Heart left ventricle (tissue), 16 donors: ENCODE measurements around the gene EML6. TPM values are rescaled to one million over a fixed set of nuclear protein-coding genes. Genes with fewer than 3 reads are reported as not detected.
"Not testable (repeated sequence)": the region's sequence is repeated elsewhere in the genome, so short reads cannot be mapped to it uniquely, and the experiment has no call there.

ENCODE experiments used
- ATAC-seq, 4 donors: fragments of 200-7000 bp; cut with Tn5 transposase; one replicate each; pipeline ENCODE4 v1.9.1; 2020 to 2022; ENCODE audit warnings: moderate library complexity in 4 of 4, mild to moderate bottlenecking in 3 of 4, moderate number of reproducible peaks in 1 of 4
- DNase-seq, 5 donors: peaks; one replicate each; pipeline ENCODE4 v3.0.0-alpha.2; 2020
- H3K27ac ChIP-seq, 12 donors: fragments of 200-600 bp; sonication (generic) in 4 of 12; one replicate each; pipeline versions ENCODE4 v1.5.0 to v1.8.0; 2016 to 2022; ENCODE audit warnings: mild to moderate bottlenecking in 2 of 12
- H3K27me3 ChIP-seq, 9 donors: fragments of 200-600 bp; sonication (generic) in 2 of 9; one replicate each; pipeline versions ENCODE4 v1.5.1 to v1.8.0; 2016 to 2022; ENCODE audit warnings: mild to moderate bottlenecking in 3 of 9
- H3K36me3 ChIP-seq, 9 donors: fragments of 200-600 bp; sonication (generic) in 2 of 9; one replicate each; pipeline versions ENCODE4 v1.5.0 to v1.8.0; 2018 to 2022; ENCODE audit warnings: mild to moderate bottlenecking in 2 of 9
- H3K4me1 ChIP-seq, 12 donors: fragments of 200-600 bp; sonication (generic) in 4 of 12; one replicate each; pipeline versions ENCODE4 v1.5.0 to v1.8.0; 2016 to 2022; ENCODE audit warnings: mild to moderate bottlenecking in 3 of 12
- H3K4me3 ChIP-seq, 12 donors: fragments of 200-600 bp; sonication (generic) in 4 of 12; one replicate each; pipeline versions ENCODE4 v1.5.0 to v1.8.0; 2017 to 2022; ENCODE audit warnings: mild to moderate bottlenecking in 9 of 12, moderate library complexity in 4 of 12
- H3K9me3 ChIP-seq, 12 donors: fragments of 200-600 bp; sonication (generic) in 4 of 12; one replicate each; pipeline versions ENCODE4 v1.5.0 to v1.8.0; 2016 to 2022; ENCODE audit warnings: mild to moderate bottlenecking in 1 of 12
- CTCF ChIP-seq, 12 donors: fragments of 200-600 bp; sonication (generic) in 4 of 12; IDR thresholded peaks; one replicate each; pipeline versions ENCODE4 v1.5.0 to v1.8.0; 2018 to 2022; ENCODE audit warnings: antibody characterized with exemption in 12 of 12, mild to moderate bottlenecking in 5 of 12
- POLR2A ChIP-seq, 2 donors: fragments of 450-650 bp; IDR thresholded peaks; one replicate each; pipeline ENCODE4 v1.6.1; 2017; ENCODE audit warnings: antibody characterized with exemption in 2 of 2, mild to moderate bottlenecking in 2 of 2, moderate library complexity in 2 of 2
- WGBS, 4 donors: extraction: QIAGEN DNeasy Blood & Tissue Kit in 2 of 4; methylation state at CpG; one replicate each; pipeline versions ENCODE4 v1.1.5 to v1.1.7; 2013 to 2018; 5-methylcytosine and 5-hydroxymethylcytosine counted together
- intact Hi-C, 10 donors: fragments of 100-400 bp; cut with DNase I; formaldehyde crosslinking; loops; one replicate each; pipeline versions ENCODE4 v1.11.1 to v1.14.2; 2022
- polyA plus RNA-seq, 2 donors: library from polyadenylated mRNA; stranded (reverse); fragments of 200-250 nt; gene quantifications; one replicate each; pipeline ENCODE4 v1.2.3, GENCODE V29; 2013
- total RNA-seq, 9 donors: library from RNA; depleted of rRNA in 2 of 9; stranded (reverse); fragments of >200 nt in 2 of 9; fragmentation: NEBNext Ultra II Directional in 3 of 9; extraction: Animal tissue kit (Norgen Biotek cat#: 25700) in 3 of 9; gene quantifications; one replicate each; pipeline versions ENCODE4 v1.1.0 to v1.2.4, GENCODE V29; 2016 to 2023
- donor health status: ischemic (EF 13 %, LVEDD 7.1; RV severe dilation, severe dysfunction).
- donor health status: healthy with polysubstance abuse.
- donor health status: DM: no; HTN: yes; CAD: no.
- donor health status: DM: no; HTN: no; CAD: no.
- donor health status: ischemic (EF 25% LVEDD 6.9; RV normal size, moderate dysfunction).
- donor health status: ischemic (EF 25% LVEDD 5.7; RV mildly dilated, moderate dysfunction).
- donor health status: healthy.
- donor health status: DM: yes; HTN: yes; CAD: no.
- donor health status: ischemic (EF 35%, LVEDD 5.7; RV mildly dilated, moderate dysfunction).
- donor health status: nonischemic (EF 11% LVEDD 7.7; RV severe dilation, severe dysfunction).
- donor health status: DM: yes; HTN: yes; CAD: no.
- donor health status: PGD.
- donor health status: ischemic (EF 29% LVEDD 5.4; RV normal size, mild dysfunction).
- donor health status: nonischemic (EF 23%, LVEDD 6.1; RV moderate dilation, normal function).

The EML6 gene
- total and polyA plus RNA-seq, 11 donors = 0.08 to 1.2 (median 0.58) TPM

DNA sequence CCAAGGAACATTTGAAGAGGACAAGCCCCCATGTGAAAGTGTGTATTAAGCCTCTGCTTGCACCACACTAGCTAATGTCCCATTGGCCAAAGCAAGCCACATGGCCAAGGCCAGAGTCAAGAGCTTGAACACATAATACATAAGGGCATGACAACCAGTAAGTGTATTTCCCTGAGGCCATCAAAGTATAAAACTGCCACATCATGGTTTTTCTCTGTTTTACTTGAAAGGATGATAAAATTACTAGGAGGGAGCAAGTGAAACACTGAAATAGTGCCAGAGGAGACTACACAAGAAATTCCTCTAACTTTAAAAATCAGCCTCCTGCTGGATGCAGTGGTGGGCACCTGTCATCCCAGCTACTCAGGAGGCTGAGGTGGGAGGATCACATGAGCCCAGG is 30.9 kb upstream of the EML6 start:
- TF ChIP-seq CTCF (IDR thresholded peaks at IDR 0.05) = no peak
- intact Hi-C loops = no loop called here
- Histone ChIP-seq H3K27me3 (no peaks in the 10 kb centered on the region), H3K4me3 (no peak overlapping the region), H3K9me3 (no peaks in the 10 kb centered on the region), H3K36me3 (no peaks in the 10 kb centered on the region), H3K27ac (no peak overlapping the region), H3K4me1 (no peaks in the 10 kb centered on the region)
- DNase-seq = no peak
- no peak for ATAC-seq

GRCh38 chr2:54695378-54695777 is 28.1 kb upstream of the EML6 start:
- no peaks in the 10 kb centered on the region for H3K4me1 ChIP-seq
- H3K9me3 ChIP-seq = no peaks in the 10 kb centered on the region
- intact Hi-C loops = no loop called here
- TF ChIP-seq POLR2A (IDR thresholded peaks at IDR 0.05) (no peak), CTCF (IDR thresholded peaks at IDR 0.05) (no peak)
- no peaks in the 10 kb centered on the region for H3K36me3 ChIP-seq
- DNase-seq = no peak
- H3K27me3 ChIP-seq = no peaks in the 10 kb centered on the region
- no peak for ATAC-seq
- 92 to 100% (median 97%) methylated on average over 4 of the region's 4 CpGs for WGBS, 4 donors
- no peak overlapping the region for H3K4me3 ChIP-seq
- H3K27ac ChIP-seq = no peak overlapping the region

- DNase-seq = no peak
- H3K27ac ChIP-seq = no peak overlapping the region
- ATAC-seq = no peak
- H3K27me3 ChIP-seq = no peaks in the 10 kb centered on the region
- H3K4me3 ChIP-seq = no peak overlapping the region
- no peak for TF ChIP-seq CTCF (IDR thresholded peaks at IDR 0.05)
- intact Hi-C loops = no loop called here
- H3K4me1 ChIP-seq = no peaks in the 10 kb centered on the region
- no peaks in the 10 kb centered on the region for H3K36me3 ChIP-seq
- WGBS, 4 donors = 94 to 97% (median 96%) methylated on average over 1 of the region's 1 CpG
- peaks cover 0 to 4% (median 0%) of the 10 kb centered on the region in 12 donors for H3K9me3 ChIP-seq
Observed at GRCh38 chr2:54697934-54698333, 25.5 kb upstream of the EML6 start.

- H3K9me3 ChIP-seq, H3K4me1 ChIP-seq, H3K27me3 ChIP-seq, ATAC-seq, intact Hi-C loops, H3K27ac ChIP-seq, DNase-seq, H3K36me3 ChIP-seq, H3K4me3 ChIP-seq: not testable (repeated sequence)
- WGBS, 4 donors = 82 to 100% (median 96%) methylated on average over 3 to 37 of the region's 37 CpGs
Observed at GRCh38 chr2:54698926-54699325, 24.5 kb upstream of the EML6 start.

GRCh38 chr2:54699665-54700064 is 23.8 kb upstream of the EML6 start:
- Histone ChIP-seq H3K4me1 (peaks cover 0 to 5% (median 0%) of the 10 kb centered on the region in 12 donors), H3K4me3 (no peak overlapping the region), H3K27ac (no peak overlapping the region), H3K27me3 (no peaks in the 10 kb centered on the region), H3K9me3 (peaks cover 0 to 4% (median 0%) of the 10 kb centered on the region in 12 donors), H3K36me3 (no peaks in the 10 kb centered on the region)
- ATAC-seq (no peak), DNase-seq (no peak)
- 71 to 89% (median 83%) methylated on average over 2 of the region's 2 CpGs for WGBS, 4 donors
- TF ChIP-seq POLR2A (IDR thresholded peaks at IDR 0.05) (no peak), CTCF (IDR thresholded peaks at IDR 0.05) (no peak)
- intact Hi-C loops = loop anchor here in 9 of 10 donors (5.0 to 10.0 kb wide), 11 partner anchors 32 to 595 kb away; no protein-coding TSS in a partner anchor
